Endothelial cell (in vitro differentiated cells): ENCODE results near the gene HDGF. TPM values are rescaled to one million over a fixed set of nuclear protein-coding genes. Genes with fewer than 3 reads are reported as not detected.
A peak's percentile ranks its signal among the peaks of the same experiment; 100 is the strongest.

Source experiments
- DNase-seq: peaks from one replicate; pipeline ENCODE4 v3.0.0; 2021; ENCODE audit warnings: low spot score
- H3K27ac Mint-ChIP-seq: one replicate; pipeline ENCODE4 v1.8.0; 2021; ENCODE audit warnings: mixed read lengths, inconsistent platforms; ENCODE audit not compliant: unreplicated experiment
- H3K27me3 Mint-ChIP-seq: one replicate; pipeline ENCODE4 v1.8.0; 2021; ENCODE audit warnings: mild to moderate bottlenecking, moderate library complexity, mixed read lengths, inconsistent platforms; ENCODE audit not compliant: unreplicated experiment
- H3K36me3 Mint-ChIP-seq: one replicate; pipeline ENCODE4 v1.8.0; 2021; ENCODE audit warnings: mild to moderate bottlenecking, low read depth, mixed read lengths, inconsistent platforms; ENCODE audit not compliant: unreplicated experiment
- H3K4me1 Mint-ChIP-seq: one replicate; pipeline ENCODE4 v1.8.0; 2021; ENCODE audit warnings: mild to moderate bottlenecking, mixed read lengths, inconsistent platforms; ENCODE audit not compliant: unreplicated experiment
- H3K4me3 Mint-ChIP-seq: one replicate; pipeline ENCODE4 v1.8.0; 2021; ENCODE audit warnings: mild to moderate bottlenecking, mixed read lengths, inconsistent platforms; ENCODE audit not compliant: unreplicated experiment
- H3K9me3 Mint-ChIP-seq: one replicate; pipeline ENCODE4 v1.8.0; 2021; ENCODE audit warnings: mixed read lengths, inconsistent platforms; ENCODE audit not compliant: unreplicated experiment
- CTCF ChIP-seq: fragments of 200-600 bp; sonication (generic); IDR thresholded peaks from one replicate; pipeline ENCODE4 v1.5.0; 2021; ENCODE audit warnings: antibody characterized with exemption; ENCODE audit not compliant: unreplicated experiment
- long read RNA-seq: library from polyadenylated mRNA; unstranded; transcript quantifications from one replicate; pipeline ENCODE4 v2.0.0, GENCODE V29; 2020; ENCODE audit not compliant: unreplicated experiment
- total RNA-seq: library from RNA; stranded (reverse); fragmentation: NEBNext Ultra II Directional; extraction: Animal tissue kit (Norgen Biotek cat#: 25700); gene quantifications from one replicate; pipeline ENCODE4 v1.2.1, GENCODE V29; 2021; ENCODE audit not compliant: unreplicated experiment

The HDGF gene
- 175 TPM for total RNA-seq
- long read RNA-seq, transcript HDGF-201 (6 exons, 2,380 nt): major isoform, 7 of 24 reads
- long read RNA-seq, partial matches to known transcripts: 11 of 24 reads
- long read RNA-seq, other reads (novel, unspliced or antisense): 1 of 24 reads

DNA sequence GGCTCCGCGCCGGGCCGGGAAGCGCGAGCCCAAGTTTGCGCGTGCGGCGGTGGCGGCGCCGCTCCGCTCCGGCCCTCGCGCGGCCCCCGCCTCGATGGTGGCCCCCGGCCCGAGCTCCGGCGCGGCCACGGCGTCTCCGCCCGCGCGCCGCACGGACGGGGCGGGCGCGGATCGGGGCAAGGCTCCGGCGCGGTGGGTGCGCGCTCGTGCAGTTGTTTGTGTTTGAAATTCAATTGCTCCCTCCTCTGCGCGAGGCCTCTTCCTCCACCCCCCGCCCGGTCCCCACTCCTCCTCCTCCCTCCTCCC lies at the start of gene HDGF:
TSS of gene HDGF (minus strand) at position 225 of the 306 bp plus-strand sequence. CDS start 246 bp downstream, outside the sequence.
- H3K9me3 Mint-ChIP-seq: no peaks in the 10 kb centered on the region
- H3K4me3 Mint-ChIP-seq: peak within 1 kb of the TSS; percentile 96
- H3K36me3 Mint-ChIP-seq: peaks cover 5% of the 10 kb centered on the region
- peaks cover 48% of the 10 kb centered on the region for H3K4me1 Mint-ChIP-seq
- DNase-seq: no peak
- H3K27ac Mint-ChIP-seq: peak within 1 kb of the TSS; percentile 99
- no peak for TF ChIP-seq CTCF
- H3K27me3 Mint-ChIP-seq: peaks cover 22% of the 10 kb centered on the region

DNA sequence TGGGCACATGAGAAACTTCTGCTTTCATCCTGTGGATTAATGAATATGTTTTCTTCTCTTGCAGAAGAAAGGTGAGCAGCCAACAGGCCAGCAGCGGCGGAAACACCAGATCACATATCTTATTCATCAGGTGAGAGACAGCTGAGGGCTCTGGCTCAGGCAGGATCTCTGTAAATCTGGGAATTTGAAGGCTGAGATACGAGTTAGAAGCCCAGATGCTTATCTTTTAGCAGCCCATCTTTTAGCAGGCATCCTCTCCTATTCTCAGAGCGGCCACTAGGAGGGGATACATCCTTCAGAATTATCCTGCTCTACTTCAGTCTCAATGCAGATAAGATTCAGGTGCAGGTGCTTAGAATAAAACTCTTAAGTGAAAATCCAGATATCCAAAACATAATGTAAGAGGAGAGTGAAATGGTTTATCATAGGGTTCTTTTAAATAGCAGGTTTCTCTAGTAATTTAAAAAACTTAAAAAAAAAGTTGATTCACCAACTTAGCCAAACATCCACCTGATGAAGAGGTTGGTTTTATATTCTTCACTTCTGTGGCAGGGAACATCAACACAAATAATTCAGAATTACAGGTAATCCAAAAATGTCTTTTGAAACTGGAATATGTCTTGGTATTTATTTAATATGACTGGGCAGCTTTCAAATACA lies 45.9 kb upstream of the HDGF start:
- H3K27me3 Mint-ChIP-seq: peaks cover 2% of the 10 kb centered on the region
- H3K9me3 Mint-ChIP-seq: no peaks in the 10 kb centered on the region
- H3K27ac Mint-ChIP-seq: no peak overlapping the region
- DNase-seq: peak; percentile 59
- peaks cover 42% of the 10 kb centered on the region for H3K36me3 Mint-ChIP-seq
- H3K4me3 Mint-ChIP-seq: peak overlapping the region; percentile 63
- peaks cover 13% of the 10 kb centered on the region for H3K4me1 Mint-ChIP-seq
- TF ChIP-seq CTCF: peak; percentile 64

GRCh38 chr1:156796340-156797097 lies 45.0 kb upstream of the HDGF start:
- H3K27me3 Mint-ChIP-seq: no peaks in the 10 kb centered on the region
- TF ChIP-seq CTCF: no peak
- no peak for DNase-seq
- H3K9me3 Mint-ChIP-seq: no peaks in the 10 kb centered on the region
- peaks cover 15% of the 10 kb centered on the region for H3K4me1 Mint-ChIP-seq
- no peak overlapping the region for H3K27ac Mint-ChIP-seq
- H3K4me3 Mint-ChIP-seq: no peak overlapping the region
- H3K36me3 Mint-ChIP-seq: peaks cover 41% of the 10 kb centered on the region

- Mint-ChIP-seq H3K27me3 (no peaks in the 10 kb centered on the region), H3K4me3 (peak overlapping the region; percentile 77), H3K4me1 (peaks cover 15% of the 10 kb centered on the region), H3K9me3 (no peaks in the 10 kb centered on the region), H3K36me3 (peaks cover 38% of the 10 kb centered on the region), H3K27ac (no peak overlapping the region)
- TF ChIP-seq CTCF: no peak
- no peak for DNase-seq
Measured at GRCh38 chr1:156795787-156796186, 44.3 kb upstream of the HDGF start.

DNA sequence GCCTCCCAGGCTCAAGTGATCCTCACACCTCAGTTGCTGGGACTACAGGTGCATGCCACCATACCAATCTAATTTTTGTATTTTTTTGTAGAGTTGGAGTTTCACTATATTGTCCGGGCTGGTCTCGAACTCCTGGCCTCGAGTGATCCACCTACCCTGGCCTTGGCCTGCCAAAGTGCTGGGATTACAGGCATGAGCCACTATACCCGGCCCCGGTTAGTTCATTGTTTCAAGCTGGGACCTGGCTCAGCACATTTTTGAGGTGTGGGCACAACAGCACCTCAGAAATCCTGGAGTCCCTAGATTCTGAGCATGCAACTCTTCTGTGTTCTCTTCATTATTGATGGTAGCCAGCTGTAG lies 43.9 kb upstream of the HDGF start:
- Mint-ChIP-seq H3K27ac (no peak overlapping the region), H3K9me3 (no peaks in the 10 kb centered on the region), H3K4me3 (peak overlapping the region; percentile 77), H3K4me1 (peaks cover 16% of the 10 kb centered on the region), H3K36me3 (peaks cover 36% of the 10 kb centered on the region), H3K27me3 (no peaks in the 10 kb centered on the region)
- DNase-seq: no peak
- TF ChIP-seq CTCF: no peak
